ENCODE measurements around the gene FBXO47. TPM values are rescaled to one million over a fixed set of nuclear protein-coding genes. Genes with fewer than 3 reads are reported as not detected.

The FBXO47 gene
- total and polyA plus RNA-seq, 2 of the 13 experiments (the other 11 are each of a cell fraction or from before 2014, with no cell fraction given) = not detected

DNA sequence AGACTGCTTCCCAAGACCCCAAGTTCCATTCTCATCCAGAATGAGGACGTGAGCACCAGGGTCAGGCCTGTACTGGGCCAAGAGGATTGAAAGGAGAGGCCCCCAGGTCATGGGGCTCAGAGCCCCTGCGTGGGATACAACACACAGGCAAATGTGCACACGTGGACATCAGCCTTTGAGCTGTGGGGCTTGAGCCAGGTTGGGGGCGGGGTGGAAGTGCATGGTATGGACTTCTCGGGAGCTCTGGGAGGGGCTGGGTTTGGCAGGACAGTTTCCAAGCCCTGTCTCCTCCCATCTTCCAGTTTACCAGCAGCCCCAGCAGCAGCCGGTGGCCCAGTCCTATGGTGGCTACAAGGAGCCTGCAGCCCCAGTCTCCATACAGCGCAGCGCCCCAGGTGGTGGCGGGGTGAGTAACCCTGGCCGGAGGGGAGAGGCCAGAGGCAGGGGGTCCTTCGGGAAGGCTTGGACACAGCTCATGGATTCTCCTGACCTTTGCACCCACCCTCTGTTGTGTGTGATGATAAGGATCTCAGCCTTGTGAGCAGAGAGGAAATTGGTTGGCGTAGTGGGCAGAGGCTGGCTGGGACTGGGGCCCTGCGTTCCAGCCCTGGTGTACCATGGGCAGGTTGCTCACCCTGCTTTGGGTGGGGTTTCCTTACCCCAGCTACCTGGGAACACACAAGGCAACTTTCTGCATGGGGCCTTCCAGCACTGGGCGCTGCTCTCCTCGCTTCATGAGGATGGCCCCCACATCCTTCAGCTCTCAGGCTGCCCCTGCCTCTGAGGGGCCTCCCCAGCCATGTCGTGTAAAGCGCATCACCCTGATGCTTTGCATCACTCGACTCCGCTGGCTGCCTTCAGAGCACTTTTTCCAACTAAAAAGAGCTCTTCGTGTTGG is 52.2 kb downstream of the FBXO47 start (continued):
- TF ChIP-seq, protein P1, sequence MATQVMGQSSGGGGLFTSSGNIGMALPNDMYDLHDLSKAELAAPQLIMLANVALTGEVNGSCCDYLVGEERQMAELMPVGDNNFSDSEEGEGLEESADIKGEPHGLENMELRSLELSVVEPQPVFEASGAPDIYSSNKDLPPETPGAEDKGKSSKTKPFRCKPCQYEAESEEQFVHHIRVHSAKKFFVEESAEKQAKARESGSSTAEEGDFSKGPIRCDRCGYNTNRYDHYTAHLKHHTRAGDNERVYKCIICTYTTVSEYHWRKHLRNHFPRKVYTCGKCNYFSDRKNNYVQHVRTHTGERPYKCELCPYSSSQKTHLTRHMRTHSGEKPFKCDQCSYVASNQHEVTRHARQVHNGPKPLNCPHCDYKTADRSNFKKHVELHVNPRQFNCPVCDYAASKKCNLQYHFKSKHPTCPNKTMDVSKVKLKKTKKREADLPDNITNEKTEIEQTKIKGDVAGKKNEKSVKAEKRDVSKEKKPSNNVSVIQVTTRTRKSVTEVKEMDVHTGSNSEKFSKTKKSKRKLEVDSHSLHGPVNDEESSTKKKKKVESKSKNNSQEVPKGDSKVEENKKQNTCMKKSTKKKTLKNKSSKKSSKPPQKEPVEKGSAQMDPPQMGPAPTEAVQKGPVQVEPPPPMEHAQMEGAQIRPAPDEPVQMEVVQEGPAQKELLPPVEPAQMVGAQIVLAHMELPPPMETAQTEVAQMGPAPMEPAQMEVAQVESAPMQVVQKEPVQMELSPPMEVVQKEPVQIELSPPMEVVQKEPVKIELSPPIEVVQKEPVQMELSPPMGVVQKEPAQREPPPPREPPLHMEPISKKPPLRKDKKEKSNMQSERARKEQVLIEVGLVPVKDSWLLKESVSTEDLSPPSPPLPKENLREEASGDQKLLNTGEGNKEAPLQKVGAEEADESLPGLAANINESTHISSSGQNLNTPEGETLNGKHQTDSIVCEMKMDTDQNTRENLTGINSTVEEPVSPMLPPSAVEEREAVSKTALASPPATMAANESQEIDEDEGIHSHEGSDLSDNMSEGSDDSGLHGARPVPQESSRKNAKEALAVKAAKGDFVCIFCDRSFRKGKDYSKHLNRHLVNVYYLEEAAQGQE (IDR thresholded peaks at IDR 0.05; ENCODE audit: borderline replicate concordance in 1 of 2, low read depth in 1 of 2, low read length in 2 of 2) = no peak
- peak; percentile 38; the same call in 1 of the 2 replicates for TF ChIP-seq CHD2 (IDR thresholded peaks at IDR 0.05; ENCODE audit: low read depth, low read length)
- 0 out of 2 replicates have a peak, but pooled peaks have one; percentile 27 for TF ChIP-seq ZNF205 (CRISPR knock-in tag; IDR thresholded peaks at IDR 0.05)
- TF ChIP-seq MXI1 (IDR thresholded peaks at IDR 0.05; ENCODE audit: borderline replicate concordance, low read depth, low read length) = peak; percentile 47; the same call in 1 of the 3 replicates
- TF ChIP-seq ZNF652 (CRISPR knock-in tag; IDR thresholded peaks at IDR 0.05; ENCODE audit: borderline replicate concordance, low read depth) = no peak
- TF ChIP-seq ZNF317 (CRISPR knock-in tag; IDR thresholded peaks at IDR 0.05) = peak; percentile 70
- TF ChIP-seq NFKB2 (CRISPR knock-in tag; IDR thresholded peaks at IDR 0.05; ENCODE audit: borderline replicate concordance) = peak; percentile 64; the same call in 1 of the 2 replicates
- no peak for TF ChIP-seq NKX3-1 (CRISPR knock-in tag; IDR thresholded peaks at IDR 0.05)
- no peak for TF ChIP-seq SOX6 (IDR thresholded peaks at IDR 0.05)
- TF ChIP-seq SOX6 (CRISPR knock-in tag; IDR thresholded peaks at IDR 0.05) = peak; percentile 92
- TF ChIP-seq ZNF567 (CRISPR knock-in tag; IDR thresholded peaks at IDR 0.05; ENCODE audit: borderline replicate concordance) = no peak
- TF ChIP-seq, protein P2, sequence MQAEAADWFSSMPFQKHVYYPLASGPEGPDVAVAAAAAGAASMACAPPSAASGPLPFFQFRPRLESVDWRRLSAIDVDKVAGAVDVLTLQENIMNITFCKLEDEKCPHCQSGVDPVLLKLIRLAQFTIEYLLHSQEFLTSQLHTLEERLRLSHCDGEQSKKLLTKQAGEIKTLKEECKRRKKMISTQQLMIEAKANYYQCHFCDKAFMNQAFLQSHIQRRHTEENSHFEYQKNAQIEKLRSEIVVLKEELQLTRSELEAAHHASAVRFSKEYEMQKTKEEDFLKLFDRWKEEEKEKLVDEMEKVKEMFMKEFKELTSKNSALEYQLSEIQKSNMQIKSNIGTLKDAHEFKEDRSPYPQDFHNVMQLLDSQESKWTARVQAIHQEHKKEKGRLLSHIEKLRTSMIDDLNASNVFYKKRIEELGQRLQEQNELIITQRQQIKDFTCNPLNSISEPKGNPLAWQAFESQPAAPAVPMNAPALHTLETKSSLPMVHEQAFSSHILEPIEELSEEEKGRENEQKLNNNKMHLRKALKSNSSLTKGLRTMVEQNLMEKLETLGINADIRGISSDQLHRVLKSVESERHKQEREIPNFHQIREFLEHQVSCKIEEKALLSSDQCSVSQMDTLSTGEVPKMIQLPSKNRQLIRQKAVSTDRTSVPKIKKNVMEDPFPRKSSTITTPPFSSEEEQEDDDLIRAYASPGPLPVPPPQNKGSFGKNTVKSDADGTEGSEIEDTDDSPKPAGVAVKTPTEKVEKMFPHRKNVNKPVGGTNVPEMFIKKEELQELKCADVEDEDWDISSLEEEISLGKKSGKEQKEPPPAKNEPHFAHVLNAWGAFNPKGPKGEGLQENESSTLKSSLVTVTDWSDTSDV (CRISPR knock-in tag; IDR thresholded peaks at IDR 0.05) = no peak
- TF ChIP-seq, protein P3, sequence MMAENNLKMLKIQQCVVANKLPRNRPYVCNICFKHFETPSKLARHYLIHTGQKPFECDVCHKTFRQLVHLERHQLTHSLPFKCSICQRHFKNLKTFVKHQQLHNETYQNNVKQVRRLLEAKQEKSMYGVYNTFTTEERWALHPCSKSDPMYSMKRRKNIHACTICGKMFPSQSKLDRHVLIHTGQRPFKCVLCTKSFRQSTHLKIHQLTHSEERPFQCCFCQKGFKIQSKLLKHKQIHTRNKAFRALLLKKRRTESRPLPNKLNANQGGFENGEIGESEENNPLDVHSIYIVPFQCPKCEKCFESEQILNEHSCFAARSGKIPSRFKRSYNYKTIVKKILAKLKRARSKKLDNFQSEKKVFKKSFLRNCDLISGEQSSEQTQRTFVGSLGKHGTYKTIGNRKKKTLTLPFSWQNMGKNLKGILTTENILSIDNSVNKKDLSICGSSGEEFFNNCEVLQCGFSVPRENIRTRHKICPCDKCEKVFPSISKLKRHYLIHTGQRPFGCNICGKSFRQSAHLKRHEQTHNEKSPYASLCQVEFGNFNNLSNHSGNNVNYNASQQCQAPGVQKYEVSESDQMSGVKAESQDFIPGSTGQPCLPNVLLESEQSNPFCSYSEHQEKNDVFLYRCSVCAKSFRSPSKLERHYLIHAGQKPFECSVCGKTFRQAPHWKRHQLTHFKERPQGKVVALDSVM (CRISPR knock-in tag; IDR thresholded peaks at IDR 0.05) = peak; percentile 73
- TF ChIP-seq WIZ (CRISPR knock-in tag; IDR thresholded peaks at IDR 0.05) = no peak
- no peak for TF ChIP-seq SUZ12 (IDR thresholded peaks at IDR 0.05; ENCODE audit: low read depth, low read length)
- 0 out of 2 replicates have a peak, but pooled peaks have one; percentile 76 for TF ChIP-seq ZNF782 (CRISPR knock-in tag; IDR thresholded peaks at IDR 0.05; ENCODE audit: borderline replicate concordance)
- no peak for TF ChIP-seq JARID2 (CRISPR knock-in tag; IDR thresholded peaks at IDR 0.05; ENCODE audit: insufficient replicate concordance)
- no peak for TF ChIP-seq CHD4 (IDR thresholded peaks at IDR 0.05; ENCODE audit: borderline replicate concordance, low read length)
- TF ChIP-seq ZNF430 (CRISPR knock-in tag; IDR thresholded peaks at IDR 0.05) = peak; percentile 35; the same call in 1 of the 2 replicates
- 0 out of 2 replicates have a peak, but pooled peaks have one; percentile 51 for TF ChIP-seq SMAD9 (CRISPR knock-in tag; IDR thresholded peaks at IDR 0.05)
- TF ChIP-seq HOXA3 (CRISPR knock-in tag; IDR thresholded peaks at IDR 0.05) = peak; percentile 86
- no peak; the same call in 1 of the 2 replicates for TF ChIP-seq BORCS8-MEF2B (CRISPR knock-in tag; IDR thresholded peaks at IDR 0.05)

Measured in HepG2 (cell line).